GM19351 (cell line): Measurements from ENCODE around the gene NCK2.

Experiments
- ATAC-seq: cut with Tn5 transposase; IDR thresholded peaks from one replicate; pipeline ENCODE4 v1.9.1; 2021; ENCODE audit warnings: mild to moderate bottlenecking, moderate library complexity; ENCODE audit not compliant: unreplicated experiment

Gene NCK2

DNA sequence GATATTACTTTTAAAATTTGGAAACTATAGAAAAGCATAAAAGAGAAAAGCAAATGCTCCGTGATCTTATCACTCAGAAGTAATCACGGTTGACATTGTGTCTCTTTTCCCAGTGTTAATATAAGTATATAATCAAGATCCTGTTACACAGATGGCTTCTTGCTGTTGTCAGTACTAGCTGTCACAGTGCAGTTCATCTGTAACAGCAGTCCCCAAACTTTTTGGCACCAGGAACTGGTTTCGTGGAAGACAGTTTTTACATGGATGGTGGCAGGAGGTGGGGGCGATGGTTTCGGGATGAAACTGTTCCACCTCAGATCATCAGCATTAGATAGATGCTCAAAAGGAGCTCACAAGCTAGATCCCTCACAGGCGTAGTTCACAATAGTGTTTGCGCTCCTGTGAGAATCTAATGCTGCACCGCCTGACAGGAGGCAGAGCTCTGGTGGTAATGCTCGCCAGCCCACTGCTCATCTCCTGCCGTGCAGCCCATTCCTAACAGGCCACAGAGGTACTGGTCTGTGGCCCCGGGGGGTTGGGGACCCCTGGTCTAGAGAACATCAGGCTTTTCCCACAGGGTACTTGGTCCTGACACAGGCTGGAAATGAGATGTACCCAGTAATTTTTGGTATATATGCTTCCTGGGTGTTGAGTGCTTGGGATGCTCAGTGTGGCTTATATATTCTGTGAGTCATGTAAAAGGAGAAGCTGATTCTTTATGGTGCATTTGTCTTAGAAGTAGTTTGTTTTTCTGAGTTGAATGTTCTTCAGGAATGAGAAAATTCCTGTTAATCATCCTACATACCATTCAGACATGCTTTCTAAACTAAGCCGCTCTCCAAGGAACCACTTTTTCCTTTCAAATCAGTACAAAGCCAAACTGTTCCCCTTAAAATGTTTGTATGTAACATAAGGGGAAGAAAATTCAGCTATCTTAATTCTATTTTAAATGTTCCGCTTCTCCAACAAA is 121.8 kb downstream of the NCK2 start:
- ATAC-seq, result no peak

DNA sequence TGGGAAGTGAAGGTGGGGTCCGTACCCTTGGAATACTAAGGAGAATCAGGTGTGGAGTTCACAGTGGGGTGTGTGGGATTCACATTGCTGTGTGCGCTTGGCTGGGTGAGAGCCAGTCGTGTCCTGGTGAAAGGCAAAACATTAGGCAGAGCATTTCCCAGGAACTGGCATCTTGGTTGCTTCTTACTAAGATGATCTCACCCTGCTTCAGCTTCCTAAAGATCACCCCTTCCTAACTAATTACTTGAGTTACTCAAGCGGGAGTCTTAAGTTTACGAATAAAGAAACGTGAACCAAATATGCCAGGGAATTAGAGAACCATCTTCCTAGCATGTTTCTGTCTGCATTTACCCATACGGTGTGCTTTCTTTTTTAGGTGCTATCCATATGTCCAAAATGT is 122.9 kb downstream of the NCK2 start:
- ATAC-seq, result no peak

DNA sequence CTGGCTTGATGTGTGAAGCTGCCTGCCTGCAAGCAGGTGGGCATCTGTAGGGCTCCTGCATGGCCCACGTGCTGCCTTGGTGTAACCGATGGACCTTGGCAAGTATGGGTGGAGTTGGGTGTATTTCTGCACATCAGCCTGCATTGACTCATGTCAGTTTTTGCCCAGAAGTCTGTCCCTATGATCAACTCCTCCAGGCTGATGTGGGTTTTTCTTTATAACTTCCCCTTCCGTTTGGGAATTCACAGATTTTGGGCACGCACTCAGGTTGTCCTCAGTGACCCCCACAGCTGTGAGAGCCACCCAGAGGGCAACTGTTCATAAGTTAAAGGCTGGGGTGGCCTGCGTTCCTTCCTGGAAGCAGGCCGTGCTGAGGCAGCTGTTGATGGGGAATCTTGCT is 123.3 kb downstream of the NCK2 start:
- no peak for ATAC-seq

- no peak for ATAC-seq
Observed at GRCh38 chr2:105869341-105869740, 124.6 kb downstream of the NCK2 start.

- ATAC-seq, result no peak
Observed at GRCh38 chr2:105870062-105870461, 125.3 kb downstream of the NCK2 start.

DNA sequence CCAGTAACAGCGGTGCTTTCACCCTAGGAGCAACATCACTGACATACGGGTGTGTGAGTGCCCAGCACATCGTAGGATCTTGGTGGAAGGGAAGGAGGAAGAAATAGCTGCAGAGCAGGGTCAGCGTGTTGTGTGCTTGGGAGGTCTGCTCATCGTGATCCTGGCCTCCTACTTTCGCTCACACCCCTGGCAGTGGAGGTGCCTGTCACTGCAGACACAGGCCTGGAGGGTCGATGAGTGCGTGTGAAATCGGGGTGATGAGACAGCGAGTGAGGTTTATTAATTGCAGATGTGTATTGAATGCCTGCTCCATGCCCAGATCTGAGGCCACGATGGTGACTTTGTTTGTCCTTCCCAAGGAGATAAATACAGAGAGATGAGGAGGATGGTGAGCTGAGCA is 126.1 kb downstream of the NCK2 start:
- ATAC-seq, result no peak

GRCh38 chr2:105872142-105872728 is 127.5 kb downstream of the NCK2 start:
- peak; percentile 28 for ATAC-seq

- no peak for ATAC-seq
Observed at GRCh38 chr2:105872830-105873229, 128.1 kb downstream of the NCK2 start.

- peak; percentile 14 for ATAC-seq
Observed at GRCh38 chr2:105873281-105873680, 128.6 kb downstream of the NCK2 start.

DNA sequence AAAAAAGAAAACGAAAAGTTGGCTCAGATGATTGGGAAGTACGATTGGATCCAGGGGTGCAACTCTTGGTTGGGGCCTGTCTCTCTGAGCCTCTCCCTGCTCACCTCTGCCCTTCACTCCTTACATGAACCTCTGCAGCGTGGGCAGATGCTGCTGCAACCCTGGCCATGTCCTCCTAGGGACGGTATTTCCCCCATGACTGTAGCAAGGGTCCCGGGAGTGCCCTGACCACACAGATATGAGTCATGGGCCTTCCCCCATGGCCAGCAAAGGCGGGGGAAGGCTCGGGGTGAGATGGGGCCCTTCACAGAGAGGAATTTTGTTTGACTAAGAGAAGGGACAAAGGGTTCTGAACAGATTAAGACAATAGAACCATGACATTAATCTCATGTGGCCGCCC is 129.0 kb downstream of the NCK2 start:
- peak; percentile 91 for ATAC-seq

- ATAC-seq, result no peak
Observed at GRCh38 chr2:105874466-105874865, 129.8 kb downstream of the NCK2 start.

DNA sequence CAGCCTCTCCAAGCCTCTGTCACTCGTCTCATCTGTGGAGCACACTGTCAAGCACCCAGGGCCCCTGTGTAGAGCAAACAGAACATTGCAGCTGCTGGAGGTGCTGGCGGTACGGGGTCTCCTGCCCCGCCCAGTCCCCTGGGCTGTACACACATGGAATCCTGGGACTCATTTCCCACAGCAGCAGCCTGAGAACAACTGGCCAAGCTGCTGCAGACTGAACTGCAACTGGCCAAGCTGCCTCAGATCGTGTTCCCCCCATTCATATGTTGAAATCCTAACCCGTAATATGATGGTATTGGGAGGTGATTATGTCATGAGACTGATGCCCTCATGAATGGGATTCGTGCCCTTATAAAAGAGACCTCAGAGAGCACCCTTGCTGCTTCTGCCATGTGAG is 130.5 kb downstream of the NCK2 start:
- no peak for ATAC-seq

GRCh38 chr2:105876191-105876590 is 131.5 kb downstream of the NCK2 start:
- no peak for ATAC-seq

GRCh38 chr2:105877945-105878344 is 133.2 kb downstream of the NCK2 start:
- no peak for ATAC-seq

DNA sequence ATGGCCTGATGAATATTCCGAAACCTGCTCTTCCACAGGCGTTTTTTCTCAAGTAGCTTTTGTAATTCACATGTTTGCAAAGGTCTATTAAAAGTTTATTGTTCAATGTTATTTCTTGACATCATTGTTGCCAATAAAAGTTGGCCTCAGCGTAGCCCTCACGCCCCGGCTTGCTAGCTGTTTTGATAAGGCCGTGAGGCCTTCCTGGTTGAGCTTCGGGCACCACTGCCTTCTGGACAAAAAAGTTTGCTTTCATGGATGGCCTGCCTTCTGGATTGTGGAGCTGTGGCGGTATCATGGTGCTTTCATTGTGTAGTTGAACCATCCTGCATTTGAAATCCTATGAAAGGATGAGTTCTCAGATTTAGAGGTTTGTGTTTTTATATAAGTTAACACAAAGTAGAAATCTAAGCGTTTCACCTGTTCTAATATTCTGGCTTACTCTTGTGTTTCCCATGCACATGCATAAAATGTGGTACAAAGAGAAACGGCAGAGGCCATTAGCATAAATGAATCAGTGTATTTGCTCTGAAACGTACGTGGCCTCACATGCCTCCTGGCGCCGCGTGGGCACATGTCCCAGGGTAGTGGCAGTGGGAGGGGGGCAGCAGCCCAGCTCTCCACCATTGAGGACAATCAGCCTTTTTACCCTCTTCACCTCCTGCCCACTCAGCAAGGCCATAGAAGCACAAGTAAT is 134.5 kb downstream of the NCK2 start:
- no peak for ATAC-seq

GRCh38 chr2:105879803-105880300 is 135.1 kb downstream of the NCK2 start:
- ATAC-seq, result no peak

DNA sequence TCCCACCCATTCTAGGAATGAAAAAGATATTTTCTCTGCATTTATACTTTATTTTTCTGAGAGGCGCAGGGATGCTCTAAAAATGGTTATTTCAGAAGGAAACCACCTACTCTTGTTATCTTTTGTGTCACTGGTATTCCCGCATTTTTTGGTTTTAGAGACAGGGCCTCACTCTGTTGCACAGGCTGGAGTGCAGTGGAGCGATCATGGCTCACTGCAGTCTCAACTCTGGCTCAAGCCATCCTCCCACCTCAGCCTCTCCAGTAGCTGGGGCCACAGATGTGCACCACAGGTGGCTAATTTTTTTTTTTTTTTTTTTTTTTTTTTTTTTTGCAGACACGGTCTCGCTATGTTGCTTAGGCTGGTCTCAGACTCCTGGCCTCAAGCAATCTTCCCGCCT is 135.9 kb downstream of the NCK2 start:
- peak; percentile 70 for ATAC-seq

GRCh38 chr2:105881286-105882136 is 136.8 kb downstream of the NCK2 start:
- no peak for ATAC-seq

GRCh38 chr2:105882341-105882740 is 137.6 kb downstream of the NCK2 start:
- ATAC-seq, result no peak

GRCh38 chr2:105882920-105883435 is 138.3 kb downstream of the NCK2 start:
- ATAC-seq, result no peak
